ENCODE results near the gene CARNS1.

The CARNS1 gene

DNA sequence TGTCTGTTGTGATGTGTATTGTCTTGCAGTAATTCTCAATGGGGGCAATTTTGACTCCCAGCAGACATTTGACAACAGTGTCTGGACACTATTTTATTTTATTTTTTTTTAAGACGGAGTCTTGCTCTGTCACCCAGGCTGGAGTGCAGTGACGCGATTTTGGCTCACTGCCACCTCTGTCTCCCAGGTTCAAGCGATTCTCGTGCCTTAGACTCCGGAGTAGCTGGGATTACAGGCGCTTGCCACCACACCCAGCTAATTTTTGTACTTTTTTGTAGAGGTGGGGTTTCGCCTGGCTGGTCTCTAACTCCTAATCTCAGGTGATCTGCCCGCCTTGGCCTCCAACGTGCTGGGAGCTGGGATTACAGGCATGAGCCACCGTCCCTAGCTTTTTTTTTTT is 14.2 kb downstream of the CARNS1 start:
- TF ChIP-seq, protein P1, sequence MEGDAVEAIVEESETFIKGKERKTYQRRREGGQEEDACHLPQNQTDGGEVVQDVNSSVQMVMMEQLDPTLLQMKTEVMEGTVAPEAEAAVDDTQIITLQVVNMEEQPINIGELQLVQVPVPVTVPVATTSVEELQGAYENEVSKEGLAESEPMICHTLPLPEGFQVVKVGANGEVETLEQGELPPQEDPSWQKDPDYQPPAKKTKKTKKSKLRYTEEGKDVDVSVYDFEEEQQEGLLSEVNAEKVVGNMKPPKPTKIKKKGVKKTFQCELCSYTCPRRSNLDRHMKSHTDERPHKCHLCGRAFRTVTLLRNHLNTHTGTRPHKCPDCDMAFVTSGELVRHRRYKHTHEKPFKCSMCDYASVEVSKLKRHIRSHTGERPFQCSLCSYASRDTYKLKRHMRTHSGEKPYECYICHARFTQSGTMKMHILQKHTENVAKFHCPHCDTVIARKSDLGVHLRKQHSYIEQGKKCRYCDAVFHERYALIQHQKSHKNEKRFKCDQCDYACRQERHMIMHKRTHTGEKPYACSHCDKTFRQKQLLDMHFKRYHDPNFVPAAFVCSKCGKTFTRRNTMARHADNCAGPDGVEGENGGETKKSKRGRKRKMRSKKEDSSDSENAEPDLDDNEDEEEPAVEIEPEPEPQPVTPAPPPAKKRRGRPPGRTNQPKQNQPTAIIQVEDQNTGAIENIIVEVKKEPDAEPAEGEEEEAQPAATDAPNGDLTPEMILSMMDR (conservative IDR thresholded peaks at IDR 0.05), result no peak
- peak overlapping the region; percentile 95; the same call in 1 of the 2 replicates for H3K27ac ChIP-seq

DNA sequence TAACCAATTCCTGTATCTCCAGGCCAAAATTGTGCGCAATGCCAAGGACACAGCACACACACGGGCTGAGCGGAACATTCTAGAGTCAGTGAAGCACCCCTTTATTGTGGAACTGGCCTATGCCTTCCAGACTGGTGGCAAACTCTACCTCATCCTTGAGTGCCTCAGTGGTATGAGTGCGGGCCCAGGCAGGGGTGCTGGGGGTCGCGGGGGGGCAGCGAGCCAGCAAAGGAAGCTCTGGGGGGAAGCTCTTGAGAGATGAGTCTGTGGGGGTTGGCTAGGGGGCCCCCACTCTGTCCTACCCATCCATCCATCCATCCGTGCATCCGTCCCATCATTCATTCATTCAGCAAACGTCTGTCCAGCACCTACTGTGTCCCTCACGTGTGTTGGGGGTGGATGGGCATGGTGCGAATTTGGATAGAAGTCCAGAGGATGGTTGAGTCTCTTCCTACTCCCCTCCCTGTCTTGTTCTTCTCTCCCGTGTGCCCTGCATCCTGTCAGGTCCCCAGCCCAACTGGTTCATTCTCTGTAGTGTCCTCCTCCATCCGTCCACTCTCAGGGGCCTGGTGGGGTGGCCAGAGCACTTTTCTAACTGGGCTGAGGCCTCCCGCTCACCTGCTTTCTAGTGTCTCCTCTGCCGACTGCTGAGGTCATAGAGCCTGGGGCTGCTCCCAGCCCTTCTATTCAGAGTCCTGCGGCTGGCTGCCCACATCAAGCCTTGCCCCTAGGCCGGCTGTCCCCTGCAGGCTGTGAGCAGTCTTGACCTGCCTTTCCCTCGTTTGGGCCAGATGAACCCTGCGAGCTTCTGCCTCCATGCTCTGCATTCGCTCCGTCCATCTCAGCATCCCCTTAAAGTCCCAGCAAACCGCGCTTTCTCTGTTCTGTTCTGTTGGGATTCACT is 16.1 kb downstream of the CARNS1 start:
- H3K27ac ChIP-seq, result no peak overlapping the region
- TF ChIP-seq, protein P1 (conservative IDR thresholded peaks at IDR 0.05), result no peak

DNA sequence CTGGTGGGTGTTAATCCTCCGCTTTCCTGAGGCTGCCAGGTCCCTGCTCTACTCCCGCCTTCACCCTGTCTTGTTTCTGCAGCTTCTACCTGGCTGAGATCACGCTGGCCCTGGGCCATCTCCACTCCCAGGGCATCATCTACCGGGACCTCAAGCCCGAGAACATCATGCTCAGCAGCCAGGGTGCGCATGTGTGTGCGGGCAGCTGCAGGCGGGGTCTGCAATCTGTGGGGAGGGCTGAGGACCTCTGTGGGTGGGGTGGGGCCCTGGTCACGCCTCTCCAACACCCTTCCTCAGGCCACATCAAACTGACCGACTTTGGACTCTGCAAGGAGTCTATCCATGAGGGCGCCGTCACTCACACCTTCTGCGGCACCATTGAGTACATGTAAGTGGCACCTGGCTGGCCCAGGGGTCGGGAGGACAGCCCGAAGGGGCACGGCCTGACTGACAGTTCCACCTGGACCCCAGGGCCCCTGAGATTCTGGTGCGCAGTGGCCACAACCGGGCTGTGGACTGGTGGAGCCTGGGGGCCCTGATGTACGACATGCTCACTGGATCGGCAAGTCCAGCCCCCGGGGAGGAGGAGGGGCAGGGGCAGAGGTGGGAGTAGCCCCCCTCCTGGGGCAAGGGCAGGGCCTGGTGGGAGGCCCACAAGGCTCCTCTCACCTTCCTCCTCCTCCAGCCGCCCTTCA is 17.3 kb downstream of the CARNS1 start:
- no peak overlapping the region for H3K27ac ChIP-seq

DNA sequence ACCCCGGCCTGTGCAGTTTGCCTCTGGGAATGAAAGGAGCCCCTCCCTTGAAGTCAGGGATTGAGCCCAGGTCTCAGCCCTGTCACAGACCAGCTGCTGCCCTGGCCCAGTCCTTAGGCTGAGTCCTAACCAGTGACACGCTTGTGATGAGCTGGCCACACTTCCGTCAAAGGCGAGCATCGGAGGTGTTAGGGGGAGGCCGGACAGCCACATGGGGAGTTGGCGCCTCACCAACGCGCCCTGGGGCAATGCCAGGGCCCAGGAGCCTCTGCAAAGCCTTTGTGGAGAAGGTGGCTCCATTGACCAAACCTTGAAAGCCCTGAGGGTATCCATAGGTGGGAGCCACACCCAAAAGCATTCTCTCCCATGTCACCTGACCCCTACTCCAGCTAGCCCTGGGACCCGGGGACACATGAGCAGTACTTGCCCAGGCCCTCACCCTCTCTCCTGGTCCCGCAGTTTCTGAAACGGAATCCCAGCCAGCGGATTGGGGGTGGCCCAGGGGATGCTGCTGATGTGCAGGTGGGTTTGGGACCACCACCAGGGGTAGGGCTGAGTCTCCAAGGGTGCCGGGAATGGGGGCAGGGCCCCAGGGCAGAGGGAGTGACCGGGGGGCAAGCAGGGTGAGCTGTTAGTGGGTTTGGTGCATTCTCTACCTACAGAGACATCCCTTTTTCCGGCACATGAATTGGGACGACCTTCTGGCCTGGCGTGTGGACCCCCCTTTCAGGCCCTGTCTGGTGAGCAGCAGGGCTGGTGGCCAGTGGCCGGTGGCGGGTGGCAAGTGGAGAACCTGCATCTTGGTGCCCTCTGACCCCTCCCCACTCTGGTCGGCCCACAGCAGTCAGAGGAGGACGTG is 18.3 kb downstream of the CARNS1 start:
- no peak overlapping the region for H3K27ac ChIP-seq
- TF ChIP-seq, protein P1 (conservative IDR thresholded peaks at IDR 0.05), result no peak

More for the DNA sequence above, 17.3 kb downstream of the CARNS1 start:
- TF ChIP-seq, protein P1 (conservative IDR thresholded peaks at IDR 0.05), result no peak

DNA sequence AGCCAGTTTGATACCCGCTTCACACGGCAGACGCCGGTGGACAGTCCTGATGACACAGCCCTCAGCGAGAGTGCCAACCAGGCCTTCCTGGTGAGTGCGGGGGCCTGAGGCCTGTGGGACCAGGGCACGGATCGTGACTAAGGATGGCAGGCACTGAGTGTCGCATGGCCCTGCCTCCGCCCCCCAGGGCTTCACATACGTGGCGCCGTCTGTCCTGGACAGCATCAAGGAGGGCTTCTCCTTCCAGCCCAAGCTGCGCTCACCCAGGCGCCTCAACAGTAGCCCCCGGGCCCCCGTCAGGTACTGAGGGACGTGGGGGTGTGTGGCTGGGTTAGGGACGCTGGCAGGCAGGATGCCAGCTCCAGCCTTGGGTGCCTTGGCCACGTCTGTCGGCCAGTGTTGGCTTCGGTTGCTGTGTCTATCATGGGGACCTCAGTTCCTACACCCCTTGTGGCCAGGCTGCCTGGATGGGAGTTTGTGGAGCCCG is 19.0 kb downstream of the CARNS1 start:
- no peak overlapping the region for H3K27ac ChIP-seq
- TF ChIP-seq, protein P1 (conservative IDR thresholded peaks at IDR 0.05), result no peak

DNA sequence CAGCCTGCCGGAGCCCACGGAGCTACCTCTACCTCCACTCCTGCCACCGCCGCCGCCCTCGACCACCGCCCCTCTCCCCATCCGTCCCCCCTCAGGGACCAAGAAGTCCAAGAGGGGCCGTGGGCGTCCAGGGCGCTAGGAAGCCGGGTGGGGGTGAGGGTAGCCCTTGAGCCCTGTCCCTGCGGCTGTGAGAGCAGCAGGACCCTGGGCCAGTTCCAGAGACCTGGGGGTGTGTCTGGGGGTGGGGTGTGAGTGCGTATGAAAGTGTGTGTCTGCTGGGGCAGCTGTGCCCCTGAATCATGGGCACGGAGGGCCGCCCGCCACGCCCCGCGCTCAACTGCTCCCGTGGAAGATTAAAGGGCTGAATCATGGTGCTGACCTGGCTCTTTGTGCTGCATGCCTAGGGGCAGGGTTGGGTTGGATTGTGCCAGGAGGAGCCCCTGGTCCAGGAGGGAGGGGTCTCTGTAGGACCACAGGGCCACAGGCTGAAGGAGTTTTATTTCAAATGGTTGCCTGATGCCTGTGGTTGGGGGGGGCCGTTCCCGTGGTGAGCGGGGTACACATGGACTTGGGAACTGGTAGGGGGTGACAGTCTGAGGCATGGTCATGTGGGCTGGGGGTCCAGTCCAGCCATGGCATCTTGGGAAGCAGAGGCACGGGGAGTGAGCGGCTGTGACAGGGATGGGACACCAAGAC is 19.7 kb downstream of the CARNS1 start:
- H3K27ac ChIP-seq, result no peak overlapping the region
- TF ChIP-seq, protein P1 (conservative IDR thresholded peaks at IDR 0.05), result no peak
